Measurements from ENCODE around the gene SLC5A10.

DNA sequence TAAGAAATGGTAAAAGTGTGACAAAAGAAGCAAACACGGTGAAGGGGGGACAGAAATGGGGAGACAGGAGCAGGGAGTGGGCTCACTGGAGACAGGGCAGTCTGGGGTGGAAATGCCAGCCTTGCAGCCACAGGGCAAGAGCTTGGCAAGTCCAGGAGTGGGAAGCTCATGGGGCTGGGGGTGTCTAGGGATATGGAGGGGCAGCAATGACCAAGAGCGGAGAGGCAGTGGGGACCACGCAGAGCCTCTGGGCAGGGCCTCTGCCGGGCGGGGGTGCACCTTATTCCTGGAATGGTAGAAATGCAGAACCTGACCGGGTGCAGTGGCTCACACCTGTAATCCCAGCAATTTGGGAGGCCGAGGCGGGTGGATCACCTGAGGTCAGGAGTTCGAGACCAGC lies 12.6 kb downstream of the SLC5A10 start:
- no peak for TF ChIP-seq EZH2 (IDR thresholded peaks at IDR 0.05; ENCODE audit: borderline replicate concordance, low read length)
- TF ChIP-seq, protein P1, sequence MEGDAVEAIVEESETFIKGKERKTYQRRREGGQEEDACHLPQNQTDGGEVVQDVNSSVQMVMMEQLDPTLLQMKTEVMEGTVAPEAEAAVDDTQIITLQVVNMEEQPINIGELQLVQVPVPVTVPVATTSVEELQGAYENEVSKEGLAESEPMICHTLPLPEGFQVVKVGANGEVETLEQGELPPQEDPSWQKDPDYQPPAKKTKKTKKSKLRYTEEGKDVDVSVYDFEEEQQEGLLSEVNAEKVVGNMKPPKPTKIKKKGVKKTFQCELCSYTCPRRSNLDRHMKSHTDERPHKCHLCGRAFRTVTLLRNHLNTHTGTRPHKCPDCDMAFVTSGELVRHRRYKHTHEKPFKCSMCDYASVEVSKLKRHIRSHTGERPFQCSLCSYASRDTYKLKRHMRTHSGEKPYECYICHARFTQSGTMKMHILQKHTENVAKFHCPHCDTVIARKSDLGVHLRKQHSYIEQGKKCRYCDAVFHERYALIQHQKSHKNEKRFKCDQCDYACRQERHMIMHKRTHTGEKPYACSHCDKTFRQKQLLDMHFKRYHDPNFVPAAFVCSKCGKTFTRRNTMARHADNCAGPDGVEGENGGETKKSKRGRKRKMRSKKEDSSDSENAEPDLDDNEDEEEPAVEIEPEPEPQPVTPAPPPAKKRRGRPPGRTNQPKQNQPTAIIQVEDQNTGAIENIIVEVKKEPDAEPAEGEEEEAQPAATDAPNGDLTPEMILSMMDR (IDR thresholded peaks at IDR 0.05; ENCODE audit: low read length) = no peak
